Measurements from ENCODE around the gene TMEM244.

The TMEM244 gene

GRCh38 chr6:129875610-129876520 is 14.8 kb upstream of the TMEM244 start:
- Histone ChIP-seq H3K27ac (no peak overlapping the region), H3K9me3 (no peaks in the 10 kb centered on the region)
- no peak for DNase-seq

DNA sequence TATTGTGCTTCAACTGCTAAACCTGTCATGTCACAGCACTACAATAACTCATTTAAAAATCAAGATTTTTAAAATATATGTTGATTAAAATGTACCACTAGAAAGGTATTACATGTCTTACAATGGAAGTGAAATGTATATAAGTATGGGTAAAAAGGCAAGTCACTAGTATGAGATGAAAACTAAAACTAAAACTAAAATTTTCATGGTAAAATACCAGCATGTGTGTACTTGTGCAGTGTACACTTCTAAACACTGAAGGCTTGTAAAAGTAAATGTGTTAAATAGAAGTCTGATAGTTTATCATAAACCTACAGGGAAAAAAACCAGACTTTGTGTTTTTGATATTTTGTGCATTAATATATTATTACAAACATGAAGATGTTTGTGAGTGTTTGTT is 13.7 kb upstream of the TMEM244 start:
- H3K27ac ChIP-seq, result no peak overlapping the region
- TF ChIP-seq, protein P1, sequence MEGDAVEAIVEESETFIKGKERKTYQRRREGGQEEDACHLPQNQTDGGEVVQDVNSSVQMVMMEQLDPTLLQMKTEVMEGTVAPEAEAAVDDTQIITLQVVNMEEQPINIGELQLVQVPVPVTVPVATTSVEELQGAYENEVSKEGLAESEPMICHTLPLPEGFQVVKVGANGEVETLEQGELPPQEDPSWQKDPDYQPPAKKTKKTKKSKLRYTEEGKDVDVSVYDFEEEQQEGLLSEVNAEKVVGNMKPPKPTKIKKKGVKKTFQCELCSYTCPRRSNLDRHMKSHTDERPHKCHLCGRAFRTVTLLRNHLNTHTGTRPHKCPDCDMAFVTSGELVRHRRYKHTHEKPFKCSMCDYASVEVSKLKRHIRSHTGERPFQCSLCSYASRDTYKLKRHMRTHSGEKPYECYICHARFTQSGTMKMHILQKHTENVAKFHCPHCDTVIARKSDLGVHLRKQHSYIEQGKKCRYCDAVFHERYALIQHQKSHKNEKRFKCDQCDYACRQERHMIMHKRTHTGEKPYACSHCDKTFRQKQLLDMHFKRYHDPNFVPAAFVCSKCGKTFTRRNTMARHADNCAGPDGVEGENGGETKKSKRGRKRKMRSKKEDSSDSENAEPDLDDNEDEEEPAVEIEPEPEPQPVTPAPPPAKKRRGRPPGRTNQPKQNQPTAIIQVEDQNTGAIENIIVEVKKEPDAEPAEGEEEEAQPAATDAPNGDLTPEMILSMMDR (IDR thresholded peaks at IDR 0.05), result no peak
- H3K4me1 ChIP-seq, result no peaks in the 10 kb centered on the region
- H3K27me3 ChIP-seq, result no peaks in the 10 kb centered on the region
- no peaks in the 10 kb centered on the region for H3K36me3 ChIP-seq
- DNase-seq, result no peak
- no peak overlapping the region for H3K4me3 ChIP-seq
- intact Hi-C loops (cut with DNase I; ENCODE audit: low total_unique reads), result no loop called here
- no peaks in the 10 kb centered on the region for H3K9me3 ChIP-seq

More at GRCh38 chr6:129875610-129876520, 14.8 kb upstream of the TMEM244 start:
- no peaks in the 10 kb centered on the region for H3K36me3 ChIP-seq
- intact Hi-C loops (cut with DNase I; ENCODE audit: low total_unique reads), result no loop called here
- no peaks in the 10 kb centered on the region for H3K27me3 ChIP-seq
- H3K4me3 ChIP-seq, result no peak overlapping the region
- TF ChIP-seq, protein P1 (IDR thresholded peaks at IDR 0.05), result no peak
- no peaks in the 10 kb centered on the region for H3K4me1 ChIP-seq

DNA sequence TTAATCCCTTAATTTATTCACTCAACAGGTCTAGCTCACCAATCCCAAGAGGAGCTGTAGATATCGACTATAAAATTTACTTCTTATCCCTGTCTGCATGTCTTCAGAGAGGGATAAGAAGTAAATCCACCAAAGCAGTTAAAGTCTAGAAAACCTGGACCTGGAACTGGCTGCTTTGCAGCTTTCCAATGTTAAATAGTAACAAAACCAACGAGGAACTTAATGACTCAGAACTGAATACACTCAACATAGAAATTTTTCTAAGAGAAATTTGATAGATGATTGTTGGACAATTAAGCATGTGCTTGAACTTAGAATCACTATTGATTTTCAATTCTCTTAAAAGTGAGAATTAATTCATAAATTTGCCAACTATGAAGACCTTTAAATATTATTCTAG is 11.5 kb upstream of the TMEM244 start:
- Histone ChIP-seq H3K4me1 (no peaks in the 10 kb centered on the region), H3K4me3 (no peak overlapping the region), H3K27me3 (no peaks in the 10 kb centered on the region), H3K27ac (no peak overlapping the region), H3K9me3 (no peaks in the 10 kb centered on the region), H3K36me3 (no peaks in the 10 kb centered on the region)
- intact Hi-C loops (cut with DNase I; ENCODE audit: low total_unique reads), result no loop called here
- TF ChIP-seq, protein P1 (IDR thresholded peaks at IDR 0.05), result no peak
- DNase-seq, result no peak

- TF ChIP-seq, protein P1 (IDR thresholded peaks at IDR 0.05), result no peak
- intact Hi-C loops (cut with DNase I; ENCODE audit: low total_unique reads), result no loop called here
- DNase-seq, result no peak
- H3K27ac ChIP-seq, result no peak overlapping the region
- H3K27me3 ChIP-seq, result no peaks in the 10 kb centered on the region
- no peak overlapping the region for H3K4me3 ChIP-seq
- H3K4me1 ChIP-seq, result no peaks in the 10 kb centered on the region
- no peaks in the 10 kb centered on the region for H3K9me3 ChIP-seq
- H3K36me3 ChIP-seq, result no peaks in the 10 kb centered on the region
Observed at GRCh38 chr6:129871221-129871620, 10.1 kb upstream of the TMEM244 start.

GRCh38 chr6:129867403-129867802 is 6.3 kb upstream of the TMEM244 start:
- H3K27ac ChIP-seq, result no peak overlapping the region
- H3K9me3 ChIP-seq, result no peaks in the 10 kb centered on the region
- TF ChIP-seq, protein P1 (IDR thresholded peaks at IDR 0.05), result no peak

More at GRCh38 chr6:129867403-129867802, 6.3 kb upstream of the TMEM244 start:
- no peaks in the 10 kb centered on the region for H3K36me3 ChIP-seq
- H3K4me1 ChIP-seq, result no peaks in the 10 kb centered on the region
- DNase-seq, result no peak
- no peak overlapping the region for H3K4me3 ChIP-seq
- no peaks in the 10 kb centered on the region for H3K27me3 ChIP-seq
- intact Hi-C loops (cut with DNase I; ENCODE audit: low total_unique reads), result no loop called here

All from tibial artery (tissue), 4 donors.